IMR-90 (cell line): ENCODE measurements around the gene ATPAF2. TPM values are rescaled to one million over a fixed set of nuclear protein-coding genes. Genes with fewer than 3 reads are reported as not detected.

Source experiments
- ATAC-seq: fragments of 200-7000 bp; cut with Tn5 transposase; 2 replicates; pipeline ENCODE4 v1.9.1; 2020; ENCODE audit warnings: low read depth, mild to moderate bottlenecking, moderate library complexity
- BruUV-seq: library from RNA; stranded (reverse); fragments of 400-500 nt; replicated peaks from 2 replicates; lab custom pipeline; 2021; lab: Mats Ljungman, UMichigan
- CTCF ChIA-PET: fragments of 300-600 bp; formaldehyde crosslinking; extraction: SDS; loops from one replicate; lab custom pipeline; 2021; ENCODE audit warnings: antibody characterized with exemption; lab: Yijun Ruan, JAX
- POLR2A ChIA-PET: fragments of 300-600 bp; sonication (Branson Sonifier 250); formaldehyde crosslinking; loops from one replicate; lab custom pipeline; 2022; ENCODE audit warnings: antibody characterized with exemption; ENCODE audit not compliant: unreplicated experiment; lab: Charles Lee
- DNase-seq: peaks from one replicate; pipeline ENCODE4 v3.0.0; 2013
- H2AFZ ChIP-seq: replicated peaks from 2 replicates; pipeline ENCODE3; 2013; ENCODE audit warnings: low read length, mild to moderate bottlenecking; ENCODE audit not compliant: poor library complexity
- H2AK5ac ChIP-seq: 2 replicates; pipeline ENCODE4 v1.6.1; 2013; ENCODE audit warnings: low read depth, low read length, inconsistent platforms
- H2AK9ac ChIP-seq: replicated peaks from 2 replicates; pipeline ENCODE3; 2013; ENCODE audit warnings: mild to moderate bottlenecking, low read depth, low read length, moderate library complexity; ENCODE audit not compliant: poor library complexity
- H2BK120ac ChIP-seq: 2 replicates; pipeline ENCODE4 v1.6.1; 2013; ENCODE audit warnings: low read depth, low read length, inconsistent platforms
- H2BK15ac ChIP-seq: 3 replicates; pipeline ENCODE4 v1.6.1; 2013; ENCODE audit warnings: low read depth, low read length, inconsistent platforms
- H2BK20ac ChIP-seq: 2 replicates; pipeline ENCODE4 v1.6.1; 2013; ENCODE audit warnings: low read depth, mild to moderate bottlenecking, inconsistent platforms, low read length, moderate library complexity
- H2BK5ac ChIP-seq: 2 replicates; pipeline ENCODE4 v1.6.1; 2013; ENCODE audit warnings: mild to moderate bottlenecking, low read depth, low read length, inconsistent platforms; ENCODE audit not compliant: poor library complexity, severe bottlenecking
- H3K14ac ChIP-seq: replicated peaks from 2 replicates; pipeline ENCODE4 v1.6.1; 2013; ENCODE audit warnings: low read depth, low read length, inconsistent platforms
- H3K18ac ChIP-seq: 2 replicates; pipeline ENCODE4 v1.6.1; 2013; ENCODE audit warnings: low read depth, low read length, control low read depth
- H3K23ac ChIP-seq: 2 replicates; pipeline ENCODE4 v1.6.1; 2013; ENCODE audit warnings: low read depth, low read length, inconsistent platforms
- H3K27ac ChIP-seq: 2 replicates; pipeline ENCODE4 v1.5.1; 2013; ENCODE audit warnings: mild to moderate bottlenecking, control low read depth, low read length; ENCODE audit not compliant: insufficient read depth
- H3K27me3 ChIP-seq: 2 replicates; pipeline ENCODE4 v1.6.1; 2013; ENCODE audit warnings: low read length; ENCODE audit not compliant: control insufficient read depth, insufficient read depth
- H3K36me3 ChIP-seq: 2 replicates; pipeline ENCODE4 v1.6.1; 2013; ENCODE audit warnings: low read length, mixed read lengths; ENCODE audit not compliant: control insufficient read depth, insufficient read depth
- H3K4ac ChIP-seq: 2 replicates; pipeline ENCODE4 v1.6.1; 2013; ENCODE audit warnings: low read depth, low read length, inconsistent platforms
- H3K4me1 ChIP-seq: 2 replicates; pipeline ENCODE4 v1.6.1; 2013; ENCODE audit warnings: low read length, mixed read lengths; ENCODE audit not compliant: control insufficient read depth, insufficient read depth
- H3K4me2 ChIP-seq: 2 replicates; pipeline ENCODE4 v1.6.1; 2013; ENCODE audit warnings: low read depth, mild to moderate bottlenecking, control low read depth, low read length, moderate library complexity
- H3K4me3 ChIP-seq: 2 replicates; pipeline ENCODE4 v1.5.1; 2013; ENCODE audit warnings: low read depth, mild to moderate bottlenecking, control low read depth, low read length, moderate library complexity; ENCODE audit not compliant: insufficient read depth
- H3K56ac ChIP-seq: 2 replicates; pipeline ENCODE4 v1.6.1; 2013; ENCODE audit warnings: low read length, inconsistent platforms; ENCODE audit not compliant: insufficient read depth; ENCODE audit errors: extremely low read depth
- H3K79me1 ChIP-seq, 2 experiments: 2 replicates each; pipeline ENCODE4 v1.6.1; 2013; ENCODE audit warnings: low read length in 2 of 2, inconsistent platforms in 1 of 2, low read depth in 1 of 2
- H3K9ac ChIP-seq: 2 replicates; pipeline ENCODE4 v1.6.1; 2013; ENCODE audit warnings: low read depth, low read length, control low read depth
- H3K9me1 ChIP-seq: 2 replicates; pipeline ENCODE4 v1.6.1; 2013; ENCODE audit warnings: low read length, inconsistent platforms; ENCODE audit not compliant: insufficient read depth
- H3K9me3 ChIP-seq: 2 replicates; pipeline ENCODE4 v1.6.1; 2013; ENCODE audit warnings: low read length; ENCODE audit not compliant: control insufficient read depth, insufficient read depth
- H4K20me1 ChIP-seq: 2 replicates; pipeline ENCODE4 v1.6.1; 2013; ENCODE audit warnings: low read length, inconsistent platforms; ENCODE audit not compliant: insufficient read depth
- H4K5ac ChIP-seq: 2 replicates; pipeline ENCODE4 v1.6.1; 2013; ENCODE audit warnings: mild to moderate bottlenecking, low read depth, low read length, control low read depth
- H4K8ac ChIP-seq, 2 experiments: 2 replicates each; pipeline ENCODE4 v1.6.1; 2013; ENCODE audit warnings: low read depth in 2 of 2, low read length in 2 of 2, control low read depth in 1 of 2, inconsistent platforms in 1 of 2
- H4K91ac ChIP-seq: 2 replicates; pipeline ENCODE4 v1.6.1; 2013; ENCODE audit warnings: low read depth, low read length, inconsistent platforms; ENCODE audit not compliant: insufficient read depth
- BHLHE40 ChIP-seq: fragments of 150-350 bp; IDR thresholded peaks from 2 replicates; pipeline ENCODE4 v1.6.1; 2016; ENCODE audit warnings: mild to moderate bottlenecking, low read depth, low read length
- CEBPB ChIP-seq: IDR thresholded peaks from 2 replicates; pipeline ENCODE4 v1.6.1; 2012; ENCODE audit warnings: low read depth, low read length, improper control_type of control experiment
- FOS ChIP-seq: fragments of 150-350 bp; IDR thresholded peaks from 2 replicates; pipeline ENCODE4 v1.6.1; 2016; ENCODE audit warnings: low read depth, low read length
- MXI1 ChIP-seq: IDR thresholded peaks from 2 replicates; pipeline ENCODE4 v1.6.1; 2012; ENCODE audit warnings: low read depth, mild to moderate bottlenecking, low read length, moderate library complexity, borderline replicate concordance
- NFE2L2 ChIP-seq: fragments of 150-350 bp; IDR thresholded peaks from 2 replicates; pipeline ENCODE4 v1.6.1; 2016; ENCODE audit warnings: low read depth, mild to moderate bottlenecking, low read length
- POLR2A ChIP-seq: IDR thresholded peaks from 2 replicates; pipeline ENCODE4 v1.6.1; 2012; ENCODE audit warnings: mild to moderate bottlenecking, low read depth, low read length
- RAD21 ChIP-seq: IDR thresholded peaks from 2 replicates; pipeline ENCODE4 v1.6.1; 2012; ENCODE audit warnings: low read length, improper control_type of control experiment
- RFX5 ChIP-seq: IDR thresholded peaks from 2 replicates; pipeline ENCODE4 v1.8.0; 2012; ENCODE audit warnings: low read depth, mild to moderate bottlenecking, low read length, moderate library complexity
- WGBS, 2 experiments: methylation state at CpG; one replicate each; pipeline versions ENCODE4 v1.1.5 to v1.1.7; 2013; ENCODE audit warnings: missing lambda C conversion rate in 2 of 2; ENCODE audit not compliant: insufficient read length in 1 of 2; ENCODE audit errors: extremely low coverage in 2 of 2; 5-methylcytosine and 5-hydroxymethylcytosine counted together
- dilution Hi-C: fragments of 300-500 bp; cut with HindIII; formaldehyde crosslinking; loops from one replicate; pipeline ENCODE4 v1.14.3; 2018; ENCODE audit warnings: low sequenced_read_pairs; ENCODE audit not compliant: unreplicated experiment
- in situ Hi-C: fragments of 300-500 bp; cut with MboI; formaldehyde crosslinking; loops from 3 replicates; pipeline ENCODE4 v1.14.3; 2019; ENCODE audit warnings: low sequenced_read_pairs, inconsistent platforms, mixed read lengths
- intact Hi-C: fragments of 100-400 bp; cut with micrococcal nuclease; formaldehyde crosslinking; loops from 2 replicates; pipeline ENCODE4 v1.10.0; 2022
- polyA plus RNA-seq, 3 experiments: library from polyadenylated mRNA; depleted of rRNA; stranded (reverse); fragments of >200 nt; gene quantifications; 2 replicates each; pipeline ENCODE4 v1.2.3, GENCODE V29; 2012; ENCODE audit warnings: low replicate concordance in 1 of 3
- total RNA-seq: library from RNA; depleted of rRNA; stranded (reverse); fragments of >200 nt; gene quantifications from 2 replicates; pipeline ENCODE4 v1.2.3, GENCODE V29; 2012
- TF ChIP-seq, protein P1 (sequence below): conservative IDR thresholded peaks from 2 replicates; pipeline ENCODE4 v1.5.1; 2012; ENCODE audit warnings: mild to moderate bottlenecking, low read depth, low read length, improper control_type of control experiment
- TF ChIP-seq, protein P2 (sequence below): fragments of 150-350 bp; IDR thresholded peaks from 2 replicates; pipeline ENCODE4 v1.6.1; 2016; ENCODE audit warnings: low read depth, mild to moderate bottlenecking, low read length, moderate library complexity, borderline replicate concordance

ATPAF2 gene
- total and polyA plus RNA-seq, 2 of the 4 experiments (the other 2 are of a cell fraction) = 19.5 to 27.6 TPM

DNA sequence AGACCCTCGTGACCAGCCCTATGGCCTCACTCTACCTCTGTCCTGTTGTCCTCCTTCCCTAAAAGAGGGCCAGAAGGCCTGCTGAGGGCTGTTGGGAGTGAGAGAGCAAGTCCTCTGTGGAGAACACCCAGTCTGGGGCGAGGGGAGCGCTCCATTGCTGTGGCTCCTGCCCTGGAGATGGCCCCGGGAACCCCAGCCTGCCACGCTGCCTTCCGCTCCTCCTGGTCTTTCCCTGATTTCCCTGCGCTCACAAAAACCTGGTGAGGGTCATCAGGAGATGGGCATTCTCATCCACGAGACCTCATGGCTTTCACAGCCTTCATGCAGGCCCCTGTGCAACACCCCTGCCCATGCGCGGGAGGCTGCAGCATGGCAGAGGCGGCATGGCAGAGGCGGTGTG is 45.1 kb downstream of the ATPAF2 start:
- dilution Hi-C loops = no loop called here
- CTCF ChIA-PET = no interaction called here
- no peak overlapping the region; the same call in 1 of the 2 replicates for H2AK5ac ChIP-seq

More for the DNA sequence above, 45.1 kb downstream of the ATPAF2 start:
- Histone ChIP-seq H3K4me2 (no peak overlapping the region), H3K4ac (no peak overlapping the region), H2AK9ac (no peak overlapping the region), H3K27me3 (no peaks in the 10 kb centered on the region), H3K4me3 (no peak overlapping the region), H4K91ac (no peak overlapping the region), H3K9ac (no peak overlapping the region), H3K9me1 (peaks cover 2% of the 10 kb centered on the region), H3K36me3 (no peaks in the 10 kb centered on the region), H2AFZ (no peak overlapping the region), H3K56ac (no peak overlapping the region), H2BK15ac (no peak overlapping the region), H3K9me3 (no peaks in the 10 kb centered on the region), H3K18ac (no peak overlapping the region), H4K8ac (no peak overlapping the region), H2BK20ac (no peak overlapping the region), H3K14ac (no peak overlapping the region), H3K4me1 (peaks cover 8% of the 10 kb centered on the region; the same call in 1 of the 2 replicates), H3K27ac (no peak overlapping the region), H2BK120ac (no peak overlapping the region), H4K20me1 (no peaks in the 10 kb centered on the region), H3K23ac (no peak overlapping the region), H3K79me1 (no peaks in the 10 kb centered on the region), H2BK5ac (no peak overlapping the region), H4K5ac (no peak overlapping the region)
- 100% methylated on average over 4 of the region's 12 CpGs; no CpG with 5 or more reads in 1 of the 2 experiments for WGBS, 2 experiments
- POLR2A ChIA-PET = no interaction called here
- in situ Hi-C loops (no loop called here), intact Hi-C loops (loop anchor here (5.0 kb wide), 1 partner anchor 33 kb away; no protein-coding TSS in a partner anchor)
- ATAC-seq (no peak), DNase-seq (no peak)
- TF ChIP-seq CEBPB (no peak), RAD21 (no peak), POLR2A (no peak), RFX5 (no peak), BHLHE40 (no peak), FOS (no peak), MXI1 (no peak), NFE2L2 (no peak)
- TF ChIP-seq, protein P1, sequence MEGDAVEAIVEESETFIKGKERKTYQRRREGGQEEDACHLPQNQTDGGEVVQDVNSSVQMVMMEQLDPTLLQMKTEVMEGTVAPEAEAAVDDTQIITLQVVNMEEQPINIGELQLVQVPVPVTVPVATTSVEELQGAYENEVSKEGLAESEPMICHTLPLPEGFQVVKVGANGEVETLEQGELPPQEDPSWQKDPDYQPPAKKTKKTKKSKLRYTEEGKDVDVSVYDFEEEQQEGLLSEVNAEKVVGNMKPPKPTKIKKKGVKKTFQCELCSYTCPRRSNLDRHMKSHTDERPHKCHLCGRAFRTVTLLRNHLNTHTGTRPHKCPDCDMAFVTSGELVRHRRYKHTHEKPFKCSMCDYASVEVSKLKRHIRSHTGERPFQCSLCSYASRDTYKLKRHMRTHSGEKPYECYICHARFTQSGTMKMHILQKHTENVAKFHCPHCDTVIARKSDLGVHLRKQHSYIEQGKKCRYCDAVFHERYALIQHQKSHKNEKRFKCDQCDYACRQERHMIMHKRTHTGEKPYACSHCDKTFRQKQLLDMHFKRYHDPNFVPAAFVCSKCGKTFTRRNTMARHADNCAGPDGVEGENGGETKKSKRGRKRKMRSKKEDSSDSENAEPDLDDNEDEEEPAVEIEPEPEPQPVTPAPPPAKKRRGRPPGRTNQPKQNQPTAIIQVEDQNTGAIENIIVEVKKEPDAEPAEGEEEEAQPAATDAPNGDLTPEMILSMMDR = no peak
- TF ChIP-seq, protein P2, sequence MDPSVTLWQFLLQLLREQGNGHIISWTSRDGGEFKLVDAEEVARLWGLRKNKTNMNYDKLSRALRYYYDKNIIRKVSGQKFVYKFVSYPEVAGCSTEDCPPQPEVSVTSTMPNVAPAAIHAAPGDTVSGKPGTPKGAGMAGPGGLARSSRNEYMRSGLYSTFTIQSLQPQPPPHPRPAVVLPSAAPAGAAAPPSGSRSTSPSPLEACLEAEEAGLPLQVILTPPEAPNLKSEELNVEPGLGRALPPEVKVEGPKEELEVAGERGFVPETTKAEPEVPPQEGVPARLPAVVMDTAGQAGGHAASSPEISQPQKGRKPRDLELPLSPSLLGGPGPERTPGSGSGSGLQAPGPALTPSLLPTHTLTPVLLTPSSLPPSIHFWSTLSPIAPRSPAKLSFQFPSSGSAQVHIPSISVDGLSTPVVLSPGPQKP = no peak
- BruUV-seq = no TSS peak
